Parathyroid adenoma (tissue), 2 donors: ENCODE data around the gene DHFR2.
A peak's percentile ranks its signal among the peaks of the same experiment; 100 is the strongest.

Experiments used
- H2AFZ ChIP-seq: fragments of 300-600 bp; sonication (generic); one replicate; pipeline ENCODE4 v1.7.0; 2017; ENCODE audit warnings: antibody characterized with exemption, mild to moderate bottlenecking
- H3K27ac ChIP-seq: fragments of 300-600 bp; sonication (generic); one replicate; pipeline ENCODE4 v1.7.0; 2017
- H3K27me3 ChIP-seq: fragments of 300-600 bp; sonication (generic); one replicate; pipeline ENCODE4 v1.7.0; 2017; ENCODE audit warnings: low read length; ENCODE audit not compliant: control insufficient read depth, insufficient read depth
- H3K36me3 ChIP-seq: fragments of 300-600 bp; sonication (generic); one replicate; pipeline ENCODE4 v1.7.0; 2017; ENCODE audit warnings: low read length; ENCODE audit not compliant: control insufficient read depth, insufficient read depth
- H3K4me1 ChIP-seq: fragments of 300-600 bp; sonication (generic); one replicate; pipeline ENCODE4 v1.7.0; 2017; ENCODE audit warnings: control low read depth
- H3K4me2 ChIP-seq: fragments of 300-600 bp; sonication (generic); one replicate; pipeline ENCODE4 v1.7.0; 2017; ENCODE audit warnings: low read length
- H3K4me3 ChIP-seq: fragments of 300-600 bp; sonication (generic); one replicate; pipeline ENCODE4 v1.7.0; 2017; ENCODE audit warnings: low read depth, low read length
- H3K79me2 ChIP-seq: fragments of 300-600 bp; sonication (generic); one replicate; pipeline ENCODE4 v1.7.0; 2017; ENCODE audit warnings: control low read depth
- H3K9ac ChIP-seq: fragments of 300-600 bp; sonication (generic); one replicate; pipeline ENCODE4 v1.7.0; 2017; ENCODE audit warnings: mild to moderate bottlenecking
- H3K9me3 ChIP-seq: fragments of 300-600 bp; sonication (generic); one replicate; pipeline ENCODE4 v1.7.0; 2017; ENCODE audit warnings: low read length; ENCODE audit not compliant: control insufficient read depth
- CTCF ChIP-seq: fragments of 300-600 bp; sonication (generic); IDR thresholded peaks from one replicate; pipeline ENCODE4 v1.7.0; 2017; ENCODE audit warnings: antibody characterized with exemption, mild to moderate bottlenecking
- donor health status: primary hyperparathyroidism.

Gene DHFR2

GRCh38 chr3:94066506-94067500 is 4.1 kb upstream of the DHFR2 start:
- H3K9me3 ChIP-seq = no peaks in the 10 kb centered on the region
- H3K27ac ChIP-seq = no peak overlapping the region
- no peaks in the 10 kb centered on the region for H3K36me3 ChIP-seq
- no peaks in the 10 kb centered on the region for H3K27me3 ChIP-seq
- H3K4me1 ChIP-seq = peaks cover 7% of the 10 kb centered on the region
- H3K9ac ChIP-seq = no peak overlapping the region
- no peak overlapping the region for H3K4me2 ChIP-seq
- no peak overlapping the region for H3K4me3 ChIP-seq
- H2AFZ ChIP-seq = no peak overlapping the region
- no peak for TF ChIP-seq CTCF
- peaks cover 8% of the 10 kb centered on the region for H3K79me2 ChIP-seq

GRCh38 chr3:94065819-94066480 is 3.2 kb upstream of the DHFR2 start:
- no peak overlapping the region for H2AFZ ChIP-seq
- H3K9me3 ChIP-seq = no peaks in the 10 kb centered on the region
- no peak overlapping the region for H3K4me2 ChIP-seq
- H3K79me2 ChIP-seq = peaks cover 7% of the 10 kb centered on the region
- no peak overlapping the region for H3K4me3 ChIP-seq
- H3K4me1 ChIP-seq = peaks cover 7% of the 10 kb centered on the region
- no peak for TF ChIP-seq CTCF
- H3K36me3 ChIP-seq = no peaks in the 10 kb centered on the region
- H3K9ac ChIP-seq = no peak overlapping the region
- H3K27me3 ChIP-seq = no peaks in the 10 kb centered on the region
- H3K27ac ChIP-seq = no peak overlapping the region

- no peak for TF ChIP-seq CTCF
- Histone ChIP-seq H3K4me1 (peaks cover 7% of the 10 kb centered on the region), H3K4me3 (no peak overlapping the region), H3K27me3 (no peaks in the 10 kb centered on the region), H2AFZ (no peak overlapping the region), H3K4me2 (no peak overlapping the region), H3K36me3 (no peaks in the 10 kb centered on the region), H3K9ac (no peak overlapping the region), H3K27ac (no peak overlapping the region), H3K79me2 (peaks cover 5% of the 10 kb centered on the region), H3K9me3 (no peaks in the 10 kb centered on the region)
These were observed 2.4 kb upstream of the DHFR2 start for GRCh38 chr3:94065122-94065521.

- no peak overlapping the region for H3K27ac ChIP-seq
- H3K79me2 ChIP-seq = peaks cover 2% of the 10 kb centered on the region
- no peak overlapping the region for H3K4me2 ChIP-seq
- no peak for TF ChIP-seq CTCF
- peaks cover 7% of the 10 kb centered on the region for H3K4me1 ChIP-seq
- H3K9ac ChIP-seq = no peak overlapping the region
- no peaks in the 10 kb centered on the region for H3K9me3 ChIP-seq
- H2AFZ ChIP-seq = no peak overlapping the region
- H3K36me3 ChIP-seq = no peaks in the 10 kb centered on the region
- peak overlapping the region; percentile 2 for H3K4me3 ChIP-seq
- no peaks in the 10 kb centered on the region for H3K27me3 ChIP-seq
These were observed 1.6 kb upstream of the DHFR2 start for GRCh38 chr3:94064243-94064860.
